NCI-H1105 treated with DMSO at 0.1 percent for 48 hours (cell line): ENCODE results near the gene GABRE.

Experiments used
- DNase-seq: peaks from one replicate; lab custom pipeline; 2025; lab: John Stamatoyannopoulos, UW

The GABRE gene

GRCh38 chrX:151974336-151975227, at the start of gene GABRE:
Gene GABRE (minus strand): TSS chrX:151974676. CDS start chrX:151974625, 51 bp downstream.
- peak; percentile 13 for DNase-seq

- DNase-seq = no peak
These were observed 46.4 kb upstream of the GABRE start for GRCh38 chrX:152020888-152021287.

- no peak for DNase-seq
These were observed 25.3 kb upstream of the GABRE start for GRCh38 chrX:151999813-152000212.

GRCh38 chrX:151997539-151997938, 23.1 kb upstream of the GABRE start:
- no peak for DNase-seq

GRCh38 chrX:151996347-151996746, 21.9 kb upstream of the GABRE start:
- no peak for DNase-seq

- DNase-seq = no peak
These were observed 20.0 kb upstream of the GABRE start for GRCh38 chrX:151994476-151994875.

GRCh38 chrX:151988706-151989299, 14.3 kb upstream of the GABRE start:
- DNase-seq = no peak

GRCh38 chrX:151987108-151987507, 12.6 kb upstream of the GABRE start:
- no peak for DNase-seq

GRCh38 chrX:151985955-151986354, 11.5 kb upstream of the GABRE start:
- DNase-seq = no peak

GRCh38 chrX:151985531-151985930, 11.1 kb upstream of the GABRE start:
- DNase-seq = no peak

GRCh38 chrX:151984902-151985301, 10.4 kb upstream of the GABRE start:
- no peak for DNase-seq

GRCh38 chrX:151984328-151984727, 9.9 kb upstream of the GABRE start:
- no peak for DNase-seq

GRCh38 chrX:151983186-151983585, 8.7 kb upstream of the GABRE start:
- DNase-seq = no peak

- DNase-seq = peak; percentile 48
These were observed 7.7 kb upstream of the GABRE start for GRCh38 chrX:151982222-151982621.

GRCh38 chrX:151981129-151981528, 6.7 kb upstream of the GABRE start:
- no peak for DNase-seq

- no peak for DNase-seq
These were observed 3.4 kb upstream of the GABRE start for GRCh38 chrX:151977923-151978322.

GRCh38 chrX:151977009-151977408, 2.5 kb upstream of the GABRE start:
- no peak for DNase-seq

- no peak for DNase-seq
These were observed 1.3 kb upstream of the GABRE start for GRCh38 chrX:151975736-151976275.

GRCh38 chrX:151975228-151975593, 735 bp upstream of the GABRE start:
- no peak for DNase-seq

GRCh38 chrX:151973851-151974335, 583 bp downstream of the GABRE start:
- no peak for DNase-seq

- DNase-seq = no peak
These were observed 1.3 kb downstream of the GABRE start for GRCh38 chrX:151973060-151973661.

- DNase-seq = no peak
These were observed 3.8 kb downstream of the GABRE start for GRCh38 chrX:151970661-151971060.

GRCh38 chrX:151970027-151970426, 4.4 kb downstream of the GABRE start:
- DNase-seq = peak; percentile 13
